Keratinocyte (primary cell): ENCODE results near the gene PLEKHA6. TPM values are rescaled to one million over a fixed set of nuclear protein-coding genes. Genes with fewer than 3 reads are reported as not detected.

ENCODE experiments used
- DNase-seq: peaks from one replicate; pipeline ENCODE4 v3.0.0-alpha.2; 2011; ENCODE audit warnings: low read depth, missing footprints, low spot score
- FAIRE-seq: peaks from 2 replicates; lab custom pipeline; 2011; peaks lifted over from hg19 to GRCh38; lab: Jason Lieb, UNC
- H2AFZ ChIP-seq: 2 replicates; pipeline ENCODE4 v1.6.0; 2012; ENCODE audit warnings: low read length, control low read depth, inconsistent platforms; ENCODE audit not compliant: control insufficient read depth
- H3K27ac ChIP-seq: 2 replicates; pipeline ENCODE4 v1.5.1; 2011; ENCODE audit warnings: low read length; ENCODE audit not compliant: control insufficient read depth, insufficient read depth
- H3K27me3 ChIP-seq: 3 replicates; pipeline ENCODE4 v1.6.0; 2011; ENCODE audit warnings: low read length; ENCODE audit not compliant: control insufficient read depth, insufficient read depth; ENCODE audit errors: extremely low read depth
- H3K36me3 ChIP-seq, 2 experiments: 2 replicates in 1 of 2; 3 replicates in 1 of 2; pipeline ENCODE4 v1.5.1; 2011; ENCODE audit warnings: low read length in 2 of 2, mild to moderate bottlenecking in 1 of 2; ENCODE audit not compliant: control insufficient read depth in 2 of 2, insufficient read depth in 2 of 2; ENCODE audit errors: extremely low read depth in 1 of 2
- H3K4me1 ChIP-seq: 3 replicates; pipeline ENCODE4 v1.5.1; 2011; ENCODE audit warnings: low read length; ENCODE audit not compliant: control insufficient read depth, insufficient read depth; ENCODE audit errors: extremely low read depth
- H3K4me2 ChIP-seq: 3 replicates; pipeline ENCODE4 v1.6.0; 2011; ENCODE audit warnings: low read depth, low read length; ENCODE audit not compliant: control insufficient read depth, insufficient read depth; ENCODE audit errors: extremely low read depth
- H3K4me3 ChIP-seq, 3 experiments: fragments of 200-600 bp in 1 of 3; sonication (generic) in 1 of 3; 2 replicates in 2 of 3; 3 replicates in 1 of 3; pipeline ENCODE4 v1.5.1; 2011 to 2016; ENCODE audit warnings: low read length in 3 of 3, mild to moderate bottlenecking in 3 of 3, control low read depth in 2 of 3, inconsistent platforms in 1 of 3, low read depth in 1 of 3, mixed read lengths in 1 of 3, mixed run types in 1 of 3, moderate library complexity in 1 of 3; ENCODE audit not compliant: control insufficient read depth in 2 of 3, insufficient read depth in 2 of 3; ENCODE audit errors: extremely low read depth in 1 of 3
- H3K79me2 ChIP-seq: 2 replicates; pipeline ENCODE4 v1.6.0; 2012; ENCODE audit warnings: low read length; ENCODE audit not compliant: control insufficient read depth, insufficient read depth
- H3K9ac ChIP-seq: 3 replicates; pipeline ENCODE4 v1.6.0; 2011; ENCODE audit warnings: low read length; ENCODE audit not compliant: control insufficient read depth, insufficient read depth; ENCODE audit errors: extremely low read depth
- H3K9me1 ChIP-seq: 3 replicates; pipeline ENCODE4 v1.6.0; 2011; ENCODE audit warnings: low read length; ENCODE audit not compliant: control insufficient read depth, insufficient read depth; ENCODE audit errors: extremely low read depth
- H3K9me3 ChIP-seq: 2 replicates; pipeline ENCODE4 v1.5.1; 2012; ENCODE audit warnings: low read depth, low read length; ENCODE audit not compliant: control insufficient read depth
- H4K20me1 ChIP-seq: 3 replicates; pipeline ENCODE4 v1.6.0; 2011; ENCODE audit warnings: low read length; ENCODE audit not compliant: control insufficient read depth, insufficient read depth; ENCODE audit errors: extremely low read depth
- EZH2 ChIP-seq: IDR thresholded peaks from one replicate; pipeline ENCODE4 v1.6.1; 2012; ENCODE audit warnings: inconsistent platforms, mild to moderate bottlenecking, low read length, moderate library complexity
- dilution Hi-C: fragments of 300-500 bp; cut with MboI; formaldehyde crosslinking; loops from one replicate; pipeline ENCODE4 v1.7.0; 2020; ENCODE audit warnings: low sequenced_read_pairs; ENCODE audit not compliant: extremely low pct_ligation_motif_present
- polyA plus RNA-seq, 5 experiments: library from polyadenylated mRNA; depleted of rRNA in 3 of 5; stranded (reverse) in 3 of 5; stranded (forward) in 1 of 5; unstranded in 1 of 5; fragments of >200 nt; gene quantifications; 1 replicate in 1 of 5; 2 replicates in 3 of 5; 3 replicates in 1 of 5; pipeline versions ENCODE4 v1.2.1 to v1.2.3, GENCODE V29; 2011 to 2012; ENCODE audit warnings: missing spikeins in 2 of 5, low read depth in 1 of 5, low replicate concordance in 1 of 5
- TF ChIP-seq, protein P1 (sequence below), 3 experiments: IDR thresholded peaks in 1 of 3; conservative IDR thresholded peaks in 1 of 3; optimal IDR thresholded peaks in 1 of 3; 2 replicates in 2 of 3; 3 replicates in 1 of 3; pipeline versions ENCODE3 to v1.5.1; 2011; ENCODE audit warnings: low read length in 3 of 3, mild to moderate bottlenecking in 3 of 3, moderate library complexity in 2 of 3, control low read depth in 1 of 3, inconsistent platforms in 1 of 3; ENCODE audit not compliant: insufficient read depth in 2 of 3; ENCODE audit errors: extremely low read depth in 1 of 3

PLEKHA6 gene
- polyA plus RNA-seq, 1 donor (not counting 4 experiments of a cell fraction or from before 2014, with no cell fraction given), result 1.5 TPM

DNA sequence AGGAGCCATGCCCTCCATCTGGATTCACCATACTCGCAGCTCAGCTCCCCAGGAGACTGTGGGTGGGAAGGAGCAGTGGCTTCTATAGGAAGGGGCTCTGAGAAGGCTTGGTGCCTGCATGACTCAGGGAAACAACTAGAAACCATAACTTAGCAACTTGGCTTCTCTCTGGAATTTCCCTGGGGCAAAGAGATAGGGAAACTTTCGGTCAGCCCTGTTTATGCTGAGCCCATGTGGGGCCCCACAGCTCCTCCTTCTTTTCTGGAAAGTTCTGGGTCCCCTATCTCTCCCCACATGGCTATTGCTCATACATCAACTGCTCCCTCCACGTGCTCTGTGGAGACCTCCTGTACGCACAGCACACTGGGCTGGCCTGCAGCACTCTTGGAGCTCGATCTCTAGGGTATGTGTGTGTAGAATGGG is 39.3 kb downstream of the PLEKHA6 start:
- TF ChIP-seq, protein P1, sequence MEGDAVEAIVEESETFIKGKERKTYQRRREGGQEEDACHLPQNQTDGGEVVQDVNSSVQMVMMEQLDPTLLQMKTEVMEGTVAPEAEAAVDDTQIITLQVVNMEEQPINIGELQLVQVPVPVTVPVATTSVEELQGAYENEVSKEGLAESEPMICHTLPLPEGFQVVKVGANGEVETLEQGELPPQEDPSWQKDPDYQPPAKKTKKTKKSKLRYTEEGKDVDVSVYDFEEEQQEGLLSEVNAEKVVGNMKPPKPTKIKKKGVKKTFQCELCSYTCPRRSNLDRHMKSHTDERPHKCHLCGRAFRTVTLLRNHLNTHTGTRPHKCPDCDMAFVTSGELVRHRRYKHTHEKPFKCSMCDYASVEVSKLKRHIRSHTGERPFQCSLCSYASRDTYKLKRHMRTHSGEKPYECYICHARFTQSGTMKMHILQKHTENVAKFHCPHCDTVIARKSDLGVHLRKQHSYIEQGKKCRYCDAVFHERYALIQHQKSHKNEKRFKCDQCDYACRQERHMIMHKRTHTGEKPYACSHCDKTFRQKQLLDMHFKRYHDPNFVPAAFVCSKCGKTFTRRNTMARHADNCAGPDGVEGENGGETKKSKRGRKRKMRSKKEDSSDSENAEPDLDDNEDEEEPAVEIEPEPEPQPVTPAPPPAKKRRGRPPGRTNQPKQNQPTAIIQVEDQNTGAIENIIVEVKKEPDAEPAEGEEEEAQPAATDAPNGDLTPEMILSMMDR (optimal IDR thresholded peaks at IDR 0.05 in 1 of 3, IDR thresholded peaks at IDR 0.05 in 1 of 3, conservative IDR thresholded peaks at IDR 0.05 in 1 of 3; ENCODE audit: extremely low read depth in 1 of 3, insufficient read depth in 2 of 3, low read length in 3 of 3), result no peak
- TF ChIP-seq EZH2, result no peak
- Histone ChIP-seq H3K9me3 (no peaks in the 10 kb centered on the region), H3K4me1 (peaks cover 40% of the 10 kb centered on the region), H3K27ac (peak overlapping the region; percentile 64), H3K9me1 (no peaks in the 10 kb centered on the region), H3K79me2 (no peaks in the 10 kb centered on the region), H4K20me1 (no peaks in the 10 kb centered on the region), H3K4me3 (no peak overlapping the region), H3K27me3 (no peaks in the 10 kb centered on the region), H3K4me2 (peak overlapping the region; percentile 40), H3K36me3 (no peaks in the 10 kb centered on the region), H2AFZ (no peak overlapping the region), H3K9ac (peak overlapping the region; percentile 8)
- DNase-seq, result no peak
- dilution Hi-C loops, result no loop called here
- FAIRE-seq, result peak; percentile 46

DNA sequence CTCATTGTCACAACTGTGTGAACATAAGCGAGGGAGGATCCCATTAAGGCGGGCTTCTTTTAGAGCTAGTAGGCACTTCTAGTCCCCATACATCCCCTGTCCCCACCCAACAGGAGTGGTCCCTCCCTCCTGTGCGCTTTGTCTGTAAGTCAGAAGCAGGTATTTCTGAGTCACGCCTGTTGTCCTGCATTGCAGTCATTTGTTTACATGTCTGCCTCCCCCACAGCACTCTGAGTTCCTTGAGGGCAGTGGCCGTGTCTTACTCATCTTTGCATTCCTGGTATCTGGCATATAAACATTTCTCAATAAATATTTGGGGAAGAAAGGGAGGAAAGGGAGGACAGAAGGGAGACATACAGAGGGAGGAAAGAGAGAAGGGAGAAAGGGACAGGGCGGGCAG is 40.3 kb downstream of the PLEKHA6 start:
- peak overlapping the region; percentile 64 for H3K27ac ChIP-seq
- TF ChIP-seq, protein P1 (optimal IDR thresholded peaks at IDR 0.05 in 1 of 3, IDR thresholded peaks at IDR 0.05 in 1 of 3, conservative IDR thresholded peaks at IDR 0.05 in 1 of 3; ENCODE audit: extremely low read depth in 1 of 3, insufficient read depth in 2 of 3, low read length in 3 of 3), result no peak
- no peaks in the 10 kb centered on the region for H4K20me1 ChIP-seq
- no peaks in the 10 kb centered on the region for H3K9me3 ChIP-seq
- H3K9me1 ChIP-seq, result no peaks in the 10 kb centered on the region
- H3K9ac ChIP-seq, result peak overlapping the region; percentile 7
- H3K79me2 ChIP-seq, result no peaks in the 10 kb centered on the region
- DNase-seq (peak; percentile 85), FAIRE-seq (peak; percentile 85)
- H3K4me3 ChIP-seq, result no peak overlapping the region
- H3K36me3 ChIP-seq, result no peaks in the 10 kb centered on the region
- dilution Hi-C loops, result no loop called here
- no peaks in the 10 kb centered on the region for H3K27me3 ChIP-seq
- peak overlapping the region; percentile 40 for H3K4me2 ChIP-seq
- no peak overlapping the region for H2AFZ ChIP-seq
- peaks cover 40% of the 10 kb centered on the region for H3K4me1 ChIP-seq
